Measurements from ENCODE around the gene WDR36.

The WDR36 gene

GRCh38 chr5:111092062-111092853 is at the start of gene WDR36:
Gene WDR36, plus strand, starts transcription at chr5:111092348. Its CDS starts 109 bp downstream, at chr5:111092457.
- DNase-seq (ENCODE audit: extremely low read depth in 1 of 2, low read depth in 1 of 2) = peak; percentile 64 to 74

GRCh38 chr5:111043712-111044506 is 48.2 kb upstream of the WDR36 start:
- DNase-seq (ENCODE audit: extremely low read depth in 1 of 2, low read depth in 1 of 2) = no peak

GRCh38 chr5:111058064-111058463 is 34.1 kb upstream of the WDR36 start:
- no peak for DNase-seq (ENCODE audit: extremely low read depth in 1 of 2, low read depth in 1 of 2)

GRCh38 chr5:111060169-111060568 is 32.0 kb upstream of the WDR36 start:
- DNase-seq (ENCODE audit: extremely low read depth in 1 of 2, low read depth in 1 of 2) = no peak

GRCh38 chr5:111061618-111062017 is 30.5 kb upstream of the WDR36 start:
- no peak for DNase-seq (ENCODE audit: extremely low read depth in 1 of 2, low read depth in 1 of 2)

GRCh38 chr5:111063709-111064322 is 28.3 kb upstream of the WDR36 start:
- no peak for DNase-seq (ENCODE audit: extremely low read depth in 1 of 2, low read depth in 1 of 2)

GRCh38 chr5:111066261-111066938 is 25.7 kb upstream of the WDR36 start:
- no peak for DNase-seq (ENCODE audit: extremely low read depth in 1 of 2, low read depth in 1 of 2)

GRCh38 chr5:111068213-111068612 is 23.9 kb upstream of the WDR36 start:
- no peak for DNase-seq (ENCODE audit: extremely low read depth in 1 of 2, low read depth in 1 of 2)

GRCh38 chr5:111069839-111070238 is 22.3 kb upstream of the WDR36 start:
- DNase-seq (ENCODE audit: extremely low read depth in 1 of 2, low read depth in 1 of 2) = no peak

- DNase-seq (ENCODE audit: extremely low read depth in 1 of 2, low read depth in 1 of 2) = no peak
These were observed 21.6 kb upstream of the WDR36 start for GRCh38 chr5:111070272-111071134.

GRCh38 chr5:111071413-111071812 is 20.7 kb upstream of the WDR36 start, which contains the start of gene TSLP:
Gene TSLP, plus strand, starts transcription at chr5:111071713. Its CDS starts 178 bp downstream, at chr5:111071891.
- DNase-seq (ENCODE audit: extremely low read depth in 1 of 2, low read depth in 1 of 2) = no peak

- peak in 1 of 2 donors; percentile 40 for DNase-seq (ENCODE audit: extremely low read depth in 1 of 2, low read depth in 1 of 2)
These were observed 19.0 kb upstream of the WDR36 start for GRCh38 chr5:111072949-111073682.

- no peak for DNase-seq (ENCODE audit: extremely low read depth in 1 of 2, low read depth in 1 of 2)
These were observed 17.9 kb upstream of the WDR36 start for GRCh38 chr5:111074244-111074643.

GRCh38 chr5:111075520-111075919 is 16.6 kb upstream of the WDR36 start:
- DNase-seq (ENCODE audit: extremely low read depth in 1 of 2, low read depth in 1 of 2) = no peak

- no peak for DNase-seq (ENCODE audit: extremely low read depth in 1 of 2, low read depth in 1 of 2)
These were observed 16.1 kb upstream of the WDR36 start for GRCh38 chr5:111076091-111076490.

GRCh38 chr5:111077678-111078077 is 14.5 kb upstream of the WDR36 start:
- no peak for DNase-seq (ENCODE audit: extremely low read depth in 1 of 2, low read depth in 1 of 2)

GRCh38 chr5:111079846-111080245 is 12.3 kb upstream of the WDR36 start:
- no peak for DNase-seq (ENCODE audit: extremely low read depth in 1 of 2, low read depth in 1 of 2)

- no peak for DNase-seq (ENCODE audit: extremely low read depth in 1 of 2, low read depth in 1 of 2)
These were observed 8.8 kb upstream of the WDR36 start for GRCh38 chr5:111083323-111083722.

GRCh38 chr5:111095982-111096381 is 3.8 kb downstream of the WDR36 start:
- DNase-seq (ENCODE audit: extremely low read depth in 1 of 2, low read depth in 1 of 2) = no peak

Data from activated CD8-positive, alpha-beta memory T cell treated with anti-CD3 and anti-CD28 coated beads for 1 hour (primary cell).